Right lobe of liver (tissue), 4 donors: ENCODE results near the gene TOM1L2.

Source experiments
- CTCF ChIP-seq, 4 donors: fragments of 200-600 bp in 3 of 4; fragments of 450-650 bp in 1 of 4; IDR thresholded peaks; one replicate each; pipeline versions ENCODE4 v1.5.1 to v1.8.0; 2016 to 2022; ENCODE audit warnings: antibody characterized with exemption in 4 of 4, mild to moderate bottlenecking in 2 of 4
- POLR2A ChIP-seq: fragments of 450-650 bp; IDR thresholded peaks from one replicate; pipeline ENCODE4 v1.6.1; 2017; ENCODE audit warnings: antibody characterized with exemption, mild to moderate bottlenecking
- donor health status: DM: no; HTN: no; CAD: no.
- donor health status: DM: no; HTN: no; CAD: no.
- donor health status: DM: no; HTN: yes; CAD: no.

- TF ChIP-seq CTCF (IDR thresholded peaks at IDR 0.05) (no peak), POLR2A (no peak)
Observed at GRCh38 chr17:17811381-17812210, 160.6 kb downstream of the TOM1L2 start.
